Measurements from ENCODE around the gene KRTAP2-3. TPM values are rescaled to one million over a fixed set of nuclear protein-coding genes. Genes with fewer than 3 reads are reported as not detected.
"Not testable (repeated sequence)": the region's sequence is repeated elsewhere in the genome, so short reads cannot be mapped to it uniquely, and the experiment has no call there.

The KRTAP2-3 gene
- total RNA-seq, 2 experiments from 2014 or later: not detected

DNA sequence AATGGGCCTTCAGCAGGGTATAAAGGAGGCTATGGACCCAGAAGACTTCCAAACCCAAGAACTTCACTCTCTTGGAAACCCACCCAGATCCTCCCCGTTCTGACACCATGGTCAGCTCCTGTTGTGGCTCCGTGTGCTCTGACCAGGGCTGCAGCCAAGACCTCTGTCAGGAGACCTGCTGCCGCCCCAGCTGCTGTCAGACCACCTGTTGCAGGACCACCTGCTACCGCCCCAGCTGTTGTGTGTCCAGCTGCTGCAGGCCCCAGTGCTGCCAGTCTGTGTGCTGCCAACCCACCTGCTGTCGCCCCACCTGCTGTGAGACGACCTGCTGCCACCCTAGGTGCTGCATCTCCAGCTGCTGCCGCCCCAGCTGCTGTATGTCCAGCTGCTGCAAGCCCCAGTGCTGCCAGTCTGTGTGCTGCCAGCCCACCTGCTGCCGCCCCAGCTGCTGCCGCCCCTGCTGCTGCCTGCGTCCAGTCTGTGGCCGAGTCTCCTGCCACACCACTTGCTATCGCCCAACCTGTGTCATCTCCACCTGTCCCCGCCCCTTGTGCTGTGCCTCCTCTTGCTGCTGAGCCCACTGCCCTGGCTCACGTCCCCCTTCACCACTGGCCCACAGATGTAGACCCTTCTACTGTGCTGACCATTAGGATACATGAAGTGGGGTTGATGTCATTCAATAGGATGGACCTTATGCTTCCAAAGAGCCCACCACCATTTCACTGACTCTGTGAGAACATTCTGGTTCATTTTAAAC lies 24.4 kb upstream of the KRTAP2-3 start, which contains the start of gene KRTAP4-7:
TSS of gene KRTAP4-7 (plus strand) at position 51 of the 757 bp plus-strand sequence. CDS start at position 108, 57 bp downstream.
- H3K4me2 ChIP-seq (ENCODE audit: low read length); BruUV-seq (replicated peaks); H3K4me3 ChIP-seq (ENCODE audit: low read depth, low read length, poor library complexity, severe bottlenecking); CTCF ChIA-PET (ENCODE audit: unreplicated experiment); intact Hi-C loops (cut with micrococcal nuclease; ENCODE audit: unreplicated experiment); POLR2A ChIA-PET; H3K4me1 ChIP-seq (ENCODE audit: insufficient read depth, low read length, poor library complexity, severe bottlenecking); DNase-seq (ENCODE audit: low spot score); H3K9me3 ChIP-seq (ENCODE audit: low read length); H3K27ac ChIP-seq (ENCODE audit: low read depth, low read length, poor library complexity, severe bottlenecking); H3K9me2 ChIP-seq (ENCODE audit: insufficient read depth, low read length); H3K79me2 ChIP-seq (ENCODE audit: insufficient read depth, low read depth, low read length); H2AFZ ChIP-seq (ENCODE audit: low read length); H3K36me3 ChIP-seq (ENCODE audit: insufficient read depth, low read length); H4K20me1 ChIP-seq (ENCODE audit: insufficient read depth, low read length): not testable (repeated sequence)

GRCh38 chr17:41083427-41083826 lies 23.5 kb upstream of the KRTAP2-3 start:
- H2AFZ ChIP-seq (ENCODE audit: low read length); H3K36me3 ChIP-seq (ENCODE audit: insufficient read depth, low read length); H3K4me1 ChIP-seq (ENCODE audit: insufficient read depth, low read length, poor library complexity, severe bottlenecking); H3K4me2 ChIP-seq (ENCODE audit: low read length); DNase-seq (ENCODE audit: low spot score); H3K9me3 ChIP-seq (ENCODE audit: low read length); H3K4me3 ChIP-seq (ENCODE audit: low read depth, low read length, poor library complexity, severe bottlenecking); BruUV-seq (replicated peaks); H3K9me2 ChIP-seq (ENCODE audit: insufficient read depth, low read length); H3K27ac ChIP-seq (ENCODE audit: low read depth, low read length, poor library complexity, severe bottlenecking); H4K20me1 ChIP-seq (ENCODE audit: insufficient read depth, low read length); CTCF ChIA-PET (ENCODE audit: unreplicated experiment); H3K79me2 ChIP-seq (ENCODE audit: insufficient read depth, low read depth, low read length); POLR2A ChIA-PET; intact Hi-C loops (cut with micrococcal nuclease; ENCODE audit: unreplicated experiment): not testable (repeated sequence)

- no TSS peak for BruUV-seq (replicated peaks)
- Histone ChIP-seq H3K27ac (ENCODE audit: low read depth, low read length, poor library complexity, severe bottlenecking) (no peak overlapping the region), H3K4me1 (ENCODE audit: insufficient read depth, low read length, poor library complexity, severe bottlenecking) (no peaks in the 10 kb centered on the region), H3K4me3 (ENCODE audit: low read depth, low read length, poor library complexity, severe bottlenecking) (no peak overlapping the region), H3K9me2 (ENCODE audit: insufficient read depth, low read length) (no peaks in the 10 kb centered on the region), H3K4me2 (ENCODE audit: low read length) (no peak overlapping the region), H4K20me1 (ENCODE audit: insufficient read depth, low read length) (no peaks in the 10 kb centered on the region), H3K9me3 (ENCODE audit: low read length) (no peaks in the 10 kb centered on the region), H3K36me3 (ENCODE audit: insufficient read depth, low read length) (no peaks in the 10 kb centered on the region), H2AFZ (ENCODE audit: low read length) (no peak overlapping the region), H3K79me2 (ENCODE audit: insufficient read depth, low read depth, low read length) (no peaks in the 10 kb centered on the region)
- CTCF ChIA-PET (ENCODE audit: unreplicated experiment): no interaction called here
- intact Hi-C loops (cut with micrococcal nuclease; ENCODE audit: unreplicated experiment): no loop called here
- TF ChIP-seq EZH2phosphoT487 (IDR thresholded peaks at IDR 0.05; ENCODE audit: borderline replicate concordance, low read depth, low read length) (no peak), CTCF (conservative IDR thresholded peaks at IDR 0.05; ENCODE audit: low read length) (no peak)
- POLR2A ChIA-PET: no interaction called here
- DNase-seq (ENCODE audit: low spot score): no peak
Observed at GRCh38 chr17:41082626-41083025, 22.7 kb upstream of the KRTAP2-3 start.

GRCh38 chr17:41076788-41077187 lies 16.9 kb upstream of the KRTAP2-3 start:
- no peaks in the 10 kb centered on the region for H3K9me3 ChIP-seq (ENCODE audit: low read length)
- no peak overlapping the region for H3K4me3 ChIP-seq (ENCODE audit: low read depth, low read length, poor library complexity, severe bottlenecking)
- no peak overlapping the region for H3K4me2 ChIP-seq (ENCODE audit: low read length)
- H3K79me2 ChIP-seq (ENCODE audit: insufficient read depth, low read depth, low read length): no peaks in the 10 kb centered on the region
- no peak for TF ChIP-seq EZH2phosphoT487 (IDR thresholded peaks at IDR 0.05; ENCODE audit: borderline replicate concordance, low read depth, low read length)
- TF ChIP-seq CTCF (conservative IDR thresholded peaks at IDR 0.05; ENCODE audit: low read length): no peak
- POLR2A ChIA-PET: no interaction called here
- H3K27ac ChIP-seq (ENCODE audit: low read depth, low read length, poor library complexity, severe bottlenecking): no peak overlapping the region
- H3K4me1 ChIP-seq (ENCODE audit: insufficient read depth, low read length, poor library complexity, severe bottlenecking): no peaks in the 10 kb centered on the region
- DNase-seq (ENCODE audit: low spot score): no peak
- no peaks in the 10 kb centered on the region for H4K20me1 ChIP-seq (ENCODE audit: insufficient read depth, low read length)
- CTCF ChIA-PET (ENCODE audit: unreplicated experiment): no interaction called here
- BruUV-seq (replicated peaks): no TSS peak
- intact Hi-C loops (cut with micrococcal nuclease; ENCODE audit: unreplicated experiment): no loop called here
- H3K36me3 ChIP-seq (ENCODE audit: insufficient read depth, low read length): no peaks in the 10 kb centered on the region
- no peaks in the 10 kb centered on the region for H3K9me2 ChIP-seq (ENCODE audit: insufficient read depth, low read length)
- H2AFZ ChIP-seq (ENCODE audit: low read length): no peak overlapping the region

Measured in OCI-LY7 (cell line).